Measurements from ENCODE around the gene GRIP2.

DNA sequence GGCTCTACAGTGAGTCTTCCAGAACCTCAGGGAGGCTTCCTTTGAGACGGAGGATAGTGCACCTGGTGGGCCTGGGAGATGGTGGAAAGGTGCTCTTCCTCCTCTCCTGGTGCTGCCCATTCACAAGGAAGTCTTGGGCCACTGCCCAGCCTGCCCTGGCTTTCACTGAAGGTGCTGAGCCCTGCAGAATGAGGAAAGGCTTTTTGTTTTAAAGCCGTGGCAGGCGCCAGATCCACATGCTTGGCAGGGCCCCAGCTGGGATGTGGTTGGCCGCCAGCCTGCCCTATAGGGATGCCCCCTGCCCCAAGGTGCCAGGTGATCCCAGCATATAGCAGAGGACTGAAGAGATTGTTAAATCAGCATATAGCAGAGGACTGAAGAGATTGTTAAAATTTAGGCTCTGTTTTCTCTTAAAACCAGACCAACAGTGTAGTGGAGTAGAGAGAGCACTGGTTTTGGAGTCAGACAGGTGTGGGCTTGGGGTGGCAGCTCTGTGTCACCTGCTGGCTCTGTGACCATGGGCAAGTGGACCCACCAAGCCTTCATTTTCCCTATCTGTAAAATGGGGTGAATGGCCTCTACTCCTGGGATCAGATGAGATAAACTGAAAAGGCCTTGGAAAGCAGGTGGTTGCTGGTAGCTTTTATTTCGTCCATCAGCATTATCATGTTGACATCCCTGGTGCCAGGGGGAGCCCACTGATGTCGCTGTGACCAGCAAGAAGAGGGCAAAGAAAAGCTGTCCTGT lies 84.4 kb downstream of the GRIP2 start:
- TF ChIP-seq CTCF (IDR thresholded peaks at IDR 0.05) (no peak), POLR2AphosphoS5 (IDR thresholded peaks at IDR 0.05) (no peak)
